ENCODE data around the gene MYBBP1A.
"Not testable (repeated sequence)": the region's sequence is repeated elsewhere in the genome, so short reads cannot be mapped to it uniquely, and the experiment has no call there.

The MYBBP1A gene

GRCh38 chr17:4590042-4590441 is 34.9 kb upstream of the MYBBP1A start:
- not testable (repeated sequence) for DNase-seq

GRCh38 chr17:4588898-4589625 is 33.9 kb upstream of the MYBBP1A start:
- DNase-seq = no peak

- no peak for DNase-seq
Observed at GRCh38 chr17:4588391-4588790, 33.2 kb upstream of the MYBBP1A start.

- DNase-seq = no peak
Observed at GRCh38 chr17:4587803-4588202, 32.6 kb upstream of the MYBBP1A start.

- no peak for DNase-seq
Observed at GRCh38 chr17:4587195-4587594, 32.0 kb upstream of the MYBBP1A start.

- no peak for DNase-seq
Observed at GRCh38 chr17:4586043-4586442, 30.9 kb upstream of the MYBBP1A start.

GRCh38 chr17:4585638-4585994 is 30.4 kb upstream of the MYBBP1A start:
- DNase-seq = no peak

- no peak for DNase-seq
Observed at GRCh38 chr17:4584917-4585637, 29.9 kb upstream of the MYBBP1A start.

GRCh38 chr17:4584101-4584916 is 29.1 kb upstream of the MYBBP1A start, which contains the start of gene SMTNL2:
SMTNL2 (plus strand) TSS chr17:4584529; CDS start chr17:4584606, 77 bp downstream.
- DNase-seq = no peak

- no peak for DNase-seq
Observed at GRCh38 chr17:4583782-4584100, 28.6 kb upstream of the MYBBP1A start.

GRCh38 chr17:4583206-4583605 is 28.0 kb upstream of the MYBBP1A start:
- no peak for DNase-seq

- DNase-seq = no peak
Observed at GRCh38 chr17:4582691-4583090, 27.5 kb upstream of the MYBBP1A start.

GRCh38 chr17:4582101-4582501 is 26.9 kb upstream of the MYBBP1A start:
- DNase-seq = no peak

GRCh38 chr17:4580291-4580690 is 25.1 kb upstream of the MYBBP1A start:
- DNase-seq = no peak

- DNase-seq = no peak
Observed at GRCh38 chr17:4579678-4580077, 24.5 kb upstream of the MYBBP1A start.

GRCh38 chr17:4578349-4578748 is 23.2 kb upstream of the MYBBP1A start:
- DNase-seq = not testable (repeated sequence)

- DNase-seq = no peak
Observed at GRCh38 chr17:4577386-4577993, 22.3 kb upstream of the MYBBP1A start.

- no peak for DNase-seq
Observed at GRCh38 chr17:4576729-4577322, 21.6 kb upstream of the MYBBP1A start.

GRCh38 chr17:4576161-4576558 is 21.0 kb upstream of the MYBBP1A start:
- DNase-seq = no peak

GRCh38 chr17:4574448-4575045 is 19.4 kb upstream of the MYBBP1A start:
- DNase-seq = no peak

- no peak for DNase-seq
Observed at GRCh38 chr17:4573669-4574068, 18.5 kb upstream of the MYBBP1A start.

GRCh38 chr17:4573115-4573514 is 17.9 kb upstream of the MYBBP1A start:
- no peak for DNase-seq

GRCh38 chr17:4572131-4572530 is 16.9 kb upstream of the MYBBP1A start:
- DNase-seq = no peak

Data from DMS79 treated with DMSO at 0.1 percent for 48 hours (cell line).